ENCODE results near the gene CFAP206.
A peak's percentile ranks its signal among the peaks of the same experiment; 100 is the strongest.

The CFAP206 gene

DNA sequence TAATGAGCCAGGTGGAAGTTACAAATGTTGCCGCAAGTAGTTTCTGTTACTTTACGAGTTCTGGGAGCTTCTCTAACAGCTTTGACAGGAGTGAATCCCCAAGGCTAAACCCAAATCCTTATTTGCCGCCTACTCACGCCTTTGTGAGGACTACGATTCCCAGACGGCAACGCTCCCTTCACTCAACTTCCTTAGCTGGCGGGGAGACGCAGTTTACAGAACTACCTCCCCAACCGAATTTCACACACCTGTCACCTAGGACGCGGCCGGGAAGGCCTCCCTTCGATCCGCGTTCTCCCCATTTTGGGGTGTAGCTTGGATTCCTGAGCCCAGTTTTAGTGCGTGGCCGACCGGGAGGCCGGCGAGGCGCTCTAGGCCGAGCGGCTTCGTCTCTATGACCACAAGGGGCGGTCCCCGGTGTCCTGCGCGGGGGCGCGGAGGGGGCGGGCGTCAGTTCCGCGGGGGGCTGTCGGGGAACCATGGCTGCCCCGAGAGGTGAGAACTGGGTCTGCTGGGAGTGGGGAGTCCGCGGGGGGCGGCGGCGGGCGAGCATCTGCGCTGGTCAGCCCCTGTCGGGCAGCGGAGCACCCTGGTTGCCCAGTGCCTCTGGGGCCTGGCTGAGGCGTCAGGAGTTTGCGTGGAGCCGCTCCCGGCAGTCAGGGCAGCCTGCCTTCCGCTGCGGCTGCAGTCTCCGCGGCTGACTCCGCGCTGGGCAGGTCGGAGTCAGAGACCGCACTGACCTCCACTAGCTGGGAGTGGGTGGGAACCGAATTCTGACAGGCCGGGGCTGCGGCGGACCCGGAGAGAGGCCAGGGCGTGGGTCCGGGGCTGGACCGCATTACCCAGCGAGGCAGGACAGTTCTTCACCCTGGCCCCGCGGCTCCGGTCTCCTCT lies 65.0 kb downstream of the CFAP206 start, which contains the start of gene SLC35A1 (continued):
- TF ChIP-seq HOXA7 (CRISPR knock-in tag; IDR thresholded peaks at IDR 0.05; ENCODE audit: borderline replicate concordance) (no peak), ZFP37 (tag by site-specific recombination; IDR thresholded peaks at IDR 0.05) (peak; percentile 94; the same call in 1 of the 2 replicates), ZNF324 (tag by site-specific recombination; IDR thresholded peaks at IDR 0.05) (peak; percentile 88), ZNF221 (tag by site-specific recombination; IDR thresholded peaks at IDR 0.05; ENCODE audit: borderline replicate concordance) (no peak), ZNF202 (tag by site-specific recombination; IDR thresholded peaks at IDR 0.05; ENCODE audit: borderline replicate concordance) (no peak), HOXD13 (CRISPR knock-in tag; IDR thresholded peaks at IDR 0.05; ENCODE audit: borderline replicate concordance) (no peak; the same call in 1 of the 2 replicates), ZNF514 (tag by site-specific recombination; IDR thresholded peaks at IDR 0.05) (no peak), ZNF23 (tag by site-specific recombination; IDR thresholded peaks at IDR 0.05; ENCODE audit: borderline replicate concordance) (no peak), ZNF626 (tag by site-specific recombination; IDR thresholded peaks at IDR 0.05) (no peak), ZNF175 (tag by site-specific recombination; IDR thresholded peaks at IDR 0.05) (no peak), ZSCAN23 (tag by site-specific recombination; IDR thresholded peaks at IDR 0.05) (no peak), ZNF76 (tag by site-specific recombination; IDR thresholded peaks at IDR 0.05; ENCODE audit: borderline replicate concordance, low read depth) (peak; percentile 96), BCL11A (tag by site-specific recombination; IDR thresholded peaks at IDR 0.05; ENCODE audit: low read depth) (no peak), ZNF341 (tag by site-specific recombination; IDR thresholded peaks at IDR 0.05; ENCODE audit: low read depth) (peak; percentile 30; the same call in 1 of the 2 replicates), ZNF169 (tag by site-specific recombination; IDR thresholded peaks at IDR 0.05) (no peak), SP3 (tag by site-specific recombination; IDR thresholded peaks at IDR 0.05) (peak; percentile 98), ZNF571 (tag by site-specific recombination; IDR thresholded peaks at IDR 0.05) (no peak), EGR2 (tag by site-specific recombination; IDR thresholded peaks at IDR 0.05; ENCODE audit: low read depth) (peak; percentile 88), ZNF664 (tag by site-specific recombination; IDR thresholded peaks at IDR 0.05) (no peak; the same call in 1 of the 2 replicates), ZNF423 (tag by site-specific recombination; IDR thresholded peaks at IDR 0.05) (0 out of 2 replicates have a peak, but pooled peaks have one; percentile 38), ZNF791 (tag by site-specific recombination; IDR thresholded peaks at IDR 0.05) (no peak), BCL11B (tag by site-specific recombination; IDR thresholded peaks at IDR 0.05; ENCODE audit: low read depth) (no peak; the same call in 1 of the 2 replicates), YY1 (tag by site-specific recombination; IDR thresholded peaks at IDR 0.05) (peak; percentile 74; the same call in 1 of the 2 replicates)
- TF ChIP-seq, protein P1, sequence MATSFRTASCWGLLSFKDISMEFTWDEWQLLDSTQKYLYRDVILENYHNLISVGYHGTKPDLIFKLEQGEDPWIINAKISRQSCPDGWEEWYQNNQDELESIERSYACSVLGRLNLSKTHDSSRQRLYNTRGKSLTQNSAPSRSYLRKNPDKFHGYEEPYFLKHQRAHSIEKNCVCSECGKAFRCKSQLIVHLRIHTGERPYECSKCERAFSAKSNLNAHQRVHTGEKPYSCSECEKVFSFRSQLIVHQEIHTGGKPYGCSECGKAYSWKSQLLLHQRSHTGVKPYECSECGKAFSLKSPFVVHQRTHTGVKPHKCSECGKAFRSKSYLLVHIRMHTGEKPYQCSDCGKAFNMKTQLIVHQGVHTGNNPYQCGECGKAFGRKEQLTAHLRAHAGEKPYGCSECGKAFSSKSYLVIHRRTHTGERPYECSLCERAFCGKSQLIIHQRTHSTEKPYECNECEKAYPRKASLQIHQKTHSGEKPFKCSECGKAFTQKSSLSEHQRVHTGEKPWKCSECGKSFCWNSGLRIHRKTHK (tag by site-specific recombination; IDR thresholded peaks at IDR 0.05), result no peak
- TF ChIP-seq, protein P2, sequence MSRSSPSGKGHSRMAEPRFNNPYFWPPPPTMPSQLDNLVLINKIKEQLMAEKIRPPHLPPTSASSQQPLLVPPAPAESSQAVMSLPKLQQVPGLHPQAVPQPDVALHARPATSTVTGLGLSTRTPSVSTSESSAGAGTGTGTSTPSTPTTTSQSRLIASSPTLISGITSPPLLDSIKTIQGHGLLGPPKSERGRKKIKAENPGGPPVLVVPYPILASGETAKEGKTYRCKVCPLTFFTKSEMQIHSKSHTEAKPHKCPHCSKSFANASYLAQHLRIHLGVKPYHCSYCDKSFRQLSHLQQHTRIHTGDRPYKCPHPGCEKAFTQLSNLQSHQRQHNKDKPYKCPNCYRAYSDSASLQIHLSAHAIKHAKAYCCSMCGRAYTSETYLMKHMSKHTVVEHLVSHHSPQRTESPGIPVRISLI (tag by site-specific recombination; IDR thresholded peaks at IDR 0.05), result no peak
- TF ChIP-seq, protein P3, sequence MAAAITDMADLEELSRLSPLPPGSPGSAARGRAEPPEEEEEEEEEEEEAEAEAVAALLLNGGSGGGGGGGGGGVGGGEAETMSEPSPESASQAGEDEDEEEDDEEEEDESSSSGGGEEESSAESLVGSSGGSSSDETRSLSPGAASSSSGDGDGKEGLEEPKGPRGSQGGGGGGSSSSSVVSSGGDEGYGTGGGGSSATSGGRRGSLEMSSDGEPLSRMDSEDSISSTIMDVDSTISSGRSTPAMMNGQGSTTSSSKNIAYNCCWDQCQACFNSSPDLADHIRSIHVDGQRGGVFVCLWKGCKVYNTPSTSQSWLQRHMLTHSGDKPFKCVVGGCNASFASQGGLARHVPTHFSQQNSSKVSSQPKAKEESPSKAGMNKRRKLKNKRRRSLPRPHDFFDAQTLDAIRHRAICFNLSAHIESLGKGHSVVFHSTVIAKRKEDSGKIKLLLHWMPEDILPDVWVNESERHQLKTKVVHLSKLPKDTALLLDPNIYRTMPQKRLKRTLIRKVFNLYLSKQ (tag by site-specific recombination; IDR thresholded peaks at IDR 0.05; ENCODE audit: borderline replicate concordance), result no peak
- TF ChIP-seq, protein P4, sequence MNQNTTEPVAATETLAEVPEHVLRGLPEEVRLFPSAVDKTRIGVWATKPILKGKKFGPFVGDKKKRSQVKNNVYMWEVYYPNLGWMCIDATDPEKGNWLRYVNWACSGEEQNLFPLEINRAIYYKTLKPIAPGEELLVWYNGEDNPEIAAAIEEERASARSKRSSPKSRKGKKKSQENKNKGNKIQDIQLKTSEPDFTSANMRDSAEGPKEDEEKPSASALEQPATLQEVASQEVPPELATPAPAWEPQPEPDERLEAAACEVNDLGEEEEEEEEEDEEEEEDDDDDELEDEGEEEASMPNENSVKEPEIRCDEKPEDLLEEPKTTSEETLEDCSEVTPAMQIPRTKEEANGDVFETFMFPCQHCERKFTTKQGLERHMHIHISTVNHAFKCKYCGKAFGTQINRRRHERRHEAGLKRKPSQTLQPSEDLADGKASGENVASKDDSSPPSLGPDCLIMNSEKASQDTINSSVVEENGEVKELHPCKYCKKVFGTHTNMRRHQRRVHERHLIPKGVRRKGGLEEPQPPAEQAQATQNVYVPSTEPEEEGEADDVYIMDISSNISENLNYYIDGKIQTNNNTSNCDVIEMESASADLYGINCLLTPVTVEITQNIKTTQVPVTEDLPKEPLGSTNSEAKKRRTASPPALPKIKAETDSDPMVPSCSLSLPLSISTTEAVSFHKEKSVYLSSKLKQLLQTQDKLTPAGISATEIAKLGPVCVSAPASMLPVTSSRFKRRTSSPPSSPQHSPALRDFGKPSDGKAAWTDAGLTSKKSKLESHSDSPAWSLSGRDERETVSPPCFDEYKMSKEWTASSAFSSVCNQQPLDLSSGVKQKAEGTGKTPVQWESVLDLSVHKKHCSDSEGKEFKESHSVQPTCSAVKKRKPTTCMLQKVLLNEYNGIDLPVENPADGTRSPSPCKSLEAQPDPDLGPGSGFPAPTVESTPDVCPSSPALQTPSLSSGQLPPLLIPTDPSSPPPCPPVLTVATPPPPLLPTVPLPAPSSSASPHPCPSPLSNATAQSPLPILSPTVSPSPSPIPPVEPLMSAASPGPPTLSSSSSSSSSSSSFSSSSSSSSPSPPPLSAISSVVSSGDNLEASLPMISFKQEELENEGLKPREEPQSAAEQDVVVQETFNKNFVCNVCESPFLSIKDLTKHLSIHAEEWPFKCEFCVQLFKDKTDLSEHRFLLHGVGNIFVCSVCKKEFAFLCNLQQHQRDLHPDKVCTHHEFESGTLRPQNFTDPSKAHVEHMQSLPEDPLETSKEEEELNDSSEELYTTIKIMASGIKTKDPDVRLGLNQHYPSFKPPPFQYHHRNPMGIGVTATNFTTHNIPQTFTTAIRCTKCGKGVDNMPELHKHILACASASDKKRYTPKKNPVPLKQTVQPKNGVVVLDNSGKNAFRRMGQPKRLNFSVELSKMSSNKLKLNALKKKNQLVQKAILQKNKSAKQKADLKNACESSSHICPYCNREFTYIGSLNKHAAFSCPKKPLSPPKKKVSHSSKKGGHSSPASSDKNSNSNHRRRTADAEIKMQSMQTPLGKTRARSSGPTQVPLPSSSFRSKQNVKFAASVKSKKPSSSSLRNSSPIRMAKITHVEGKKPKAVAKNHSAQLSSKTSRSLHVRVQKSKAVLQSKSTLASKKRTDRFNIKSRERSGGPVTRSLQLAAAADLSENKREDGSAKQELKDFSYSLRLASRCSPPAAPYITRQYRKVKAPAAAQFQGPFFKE (tag by site-specific recombination; IDR thresholded peaks at IDR 0.05; ENCODE audit: borderline replicate concordance), result 0 out of 2 replicates have a peak, but pooled peaks have one; percentile 32
- TF ChIP-seq, protein P5, sequence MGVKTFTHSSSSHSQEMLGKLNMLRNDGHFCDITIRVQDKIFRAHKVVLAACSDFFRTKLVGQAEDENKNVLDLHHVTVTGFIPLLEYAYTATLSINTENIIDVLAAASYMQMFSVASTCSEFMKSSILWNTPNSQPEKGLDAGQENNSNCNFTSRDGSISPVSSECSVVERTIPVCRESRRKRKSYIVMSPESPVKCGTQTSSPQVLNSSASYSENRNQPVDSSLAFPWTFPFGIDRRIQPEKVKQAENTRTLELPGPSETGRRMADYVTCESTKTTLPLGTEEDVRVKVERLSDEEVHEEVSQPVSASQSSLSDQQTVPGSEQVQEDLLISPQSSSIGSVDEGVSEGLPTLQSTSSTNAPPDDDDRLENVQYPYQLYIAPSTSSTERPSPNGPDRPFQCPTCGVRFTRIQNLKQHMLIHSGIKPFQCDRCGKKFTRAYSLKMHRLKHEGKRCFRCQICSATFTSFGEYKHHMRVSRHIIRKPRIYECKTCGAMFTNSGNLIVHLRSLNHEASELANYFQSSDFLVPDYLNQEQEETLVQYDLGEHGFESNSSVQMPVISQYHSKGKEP (tag by site-specific recombination; IDR thresholded peaks at IDR 0.05), result no peak

Data from HEK293 (cell line).